Immature natural killer cell (primary cell): ENCODE results near the gene CXCR4. TPM values are rescaled to one million over a fixed set of nuclear protein-coding genes. Genes with fewer than 3 reads are reported as not detected.
A peak's percentile ranks its signal among the peaks of the same experiment; 100 is the strongest.

Experiments
- DNase-seq, 3 donors: peaks; one replicate each; pipeline ENCODE4 v3.0.0; 2022; ENCODE audit warnings: mixed read lengths in 1 of 3
- H3K27ac Mint-ChIP-seq, 6 donors: one replicate each; pipeline ENCODE4 v1.8.0; 2020; ENCODE audit warnings: mixed read lengths in 6 of 6, mild to moderate bottlenecking in 5 of 6, inconsistent platforms in 4 of 6, moderate library complexity in 3 of 6
- H3K27me3 Mint-ChIP-seq, 3 donors: one replicate each; pipeline ENCODE4 v1.8.0; 2020 to 2021; ENCODE audit warnings: low read depth in 3 of 3, mild to moderate bottlenecking in 3 of 3, mixed read lengths in 3 of 3, moderate library complexity in 3 of 3, inconsistent platforms in 1 of 3
- H3K36me3 Mint-ChIP-seq, 3 donors: one replicate each; pipeline ENCODE4 v1.8.0; 2020; ENCODE audit warnings: mixed read lengths in 3 of 3, inconsistent platforms in 2 of 3, mild to moderate bottlenecking in 2 of 3
- H3K4me1 Mint-ChIP-seq, 2 donors: one replicate each; pipeline ENCODE4 v1.8.0; 2020; ENCODE audit warnings: inconsistent platforms in 2 of 2, mild to moderate bottlenecking in 2 of 2, mixed read lengths in 2 of 2, moderate library complexity in 1 of 2
- H3K4me3 Mint-ChIP-seq, 5 donors: one replicate each; pipeline ENCODE4 v1.8.0; 2020; ENCODE audit warnings: mild to moderate bottlenecking in 5 of 5, mixed read lengths in 5 of 5, inconsistent platforms in 3 of 5, moderate library complexity in 3 of 5
- H3K9me3 Mint-ChIP-seq, 6 donors: one replicate each; pipeline ENCODE4 v1.8.0; 2020; ENCODE audit warnings: mild to moderate bottlenecking in 6 of 6, mixed read lengths in 6 of 6, inconsistent platforms in 4 of 6, moderate library complexity in 3 of 6
- polyA plus RNA-seq, 3 donors: library from polyadenylated mRNA; unstranded; fragments of 300-500 nt; fragmentation: Illumina TruSeq; gene quantifications; one replicate each; pipeline ENCODE4 v1.2.3, GENCODE V29; 2021

The CXCR4 gene
- polyA plus RNA-seq, 3 donors from 2014 or later: 147 to 758 (median 582) TPM

DNA sequence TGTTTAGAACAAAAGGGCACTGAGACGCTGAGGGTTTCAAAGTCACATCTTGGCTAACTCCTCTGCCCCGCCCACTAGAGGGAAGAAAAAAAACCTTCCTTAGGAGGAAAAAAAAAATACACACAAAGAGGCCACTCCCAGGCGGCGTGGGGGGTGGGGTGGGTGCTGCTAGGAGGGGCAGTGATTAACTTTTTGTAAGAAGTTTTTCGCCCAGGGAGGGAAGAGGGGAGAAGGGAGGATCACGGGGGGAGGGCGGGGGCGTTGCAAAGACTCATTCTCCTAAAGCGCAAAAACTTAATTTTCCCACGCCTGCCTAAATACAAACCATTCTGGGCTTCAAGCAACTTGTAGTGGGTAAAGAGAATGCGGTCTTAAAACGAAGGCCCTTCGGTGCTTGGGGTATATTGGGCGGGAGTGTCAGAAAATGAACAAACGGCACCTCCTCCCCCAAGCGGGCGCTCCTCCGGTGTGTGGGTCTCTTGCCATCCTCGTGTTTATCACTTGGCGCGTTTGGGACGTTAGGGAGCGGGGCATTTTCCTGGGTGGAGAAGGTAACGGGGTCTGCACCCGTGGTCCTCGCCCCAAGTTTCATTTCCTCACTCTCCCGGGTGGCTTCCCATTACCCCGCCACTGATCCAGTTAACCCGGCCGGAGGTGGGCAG is 1.7 kb downstream of the CXCR4 start:
- H3K4me3 Mint-ChIP-seq: peak overlapping the region; percentile 82 to 99 (median 97)
- peaks cover 51 to 60% of the 10 kb centered on the region in 2 donors for H3K4me1 Mint-ChIP-seq
- peaks cover 20 to 34% (median 24%) of the 10 kb centered on the region in 3 donors for H3K36me3 Mint-ChIP-seq
- peak; percentile 76 to 89 (median 81) for DNase-seq
- H3K27me3 Mint-ChIP-seq: peaks cover 44 to 77% (median 48%) of the 10 kb centered on the region in 3 donors
- H3K27ac Mint-ChIP-seq: peak overlapping the region; percentile 80 to 98 (median 92)
- no peaks in the 10 kb centered on the region for H3K9me3 Mint-ChIP-seq

DNA sequence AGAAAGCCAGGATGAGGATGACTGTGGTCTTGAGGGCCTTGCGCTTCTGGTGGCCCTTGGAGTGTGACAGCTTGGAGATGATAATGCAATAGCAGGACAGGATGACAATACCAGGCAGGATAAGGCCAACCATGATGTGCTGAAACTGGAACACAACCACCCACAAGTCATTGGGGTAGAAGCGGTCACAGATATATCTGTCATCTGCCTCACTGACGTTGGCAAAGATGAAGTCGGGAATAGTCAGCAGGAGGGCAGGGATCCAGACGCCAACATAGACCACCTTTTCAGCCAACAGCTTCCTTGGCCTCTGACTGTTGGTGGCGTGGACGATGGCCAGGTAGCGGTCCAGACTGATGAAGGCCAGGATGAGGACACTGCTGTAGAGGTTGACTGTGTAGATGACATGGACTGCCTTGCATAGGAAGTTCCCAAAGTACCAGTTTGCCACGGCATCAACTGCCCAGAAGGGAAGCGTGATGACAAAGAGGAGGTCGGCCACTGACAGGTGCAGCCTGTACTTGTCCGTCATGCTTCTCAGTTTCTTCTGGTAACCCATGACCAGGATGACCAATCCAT is 2.7 kb downstream of the CXCR4 start:
- H3K4me3 Mint-ChIP-seq: peak overlapping the region; percentile 82 to 99 (median 97)
- peaks cover 20 to 34% (median 24%) of the 10 kb centered on the region in 3 donors for H3K36me3 Mint-ChIP-seq
- peaks cover 51 to 59% of the 10 kb centered on the region in 2 donors for H3K4me1 Mint-ChIP-seq
- H3K27ac Mint-ChIP-seq: peak overlapping the region; percentile 52 to 98 (median 89)
- no peaks in the 10 kb centered on the region for H3K9me3 Mint-ChIP-seq
- H3K27me3 Mint-ChIP-seq: peaks cover 42 to 76% (median 48%) of the 10 kb centered on the region in 3 donors
- DNase-seq: peak in 1 of 3 donors; percentile 49

DNA sequence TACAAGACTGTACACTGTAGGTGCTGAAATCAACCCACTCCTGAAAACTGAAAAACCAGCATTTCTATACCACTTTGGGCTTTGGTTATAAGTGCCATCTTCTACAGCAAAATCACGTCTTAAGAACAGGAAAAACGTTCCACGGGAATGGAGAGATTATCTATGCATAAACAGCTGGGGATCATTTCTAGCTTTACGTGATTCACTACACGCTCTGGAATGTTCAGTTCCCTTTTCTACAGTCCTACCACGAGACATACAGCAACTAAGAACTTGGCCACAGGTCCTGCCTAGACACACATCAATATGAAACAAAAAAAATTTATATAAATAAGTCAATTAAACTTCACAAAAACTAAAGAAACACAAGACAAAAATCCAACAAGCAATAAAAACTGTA is 3.6 kb downstream of the CXCR4 start:
- Mint-ChIP-seq H3K27ac (peak overlapping the region in 5 of 6 donors; percentile 40 to 98 (median 41)), H3K4me1 (peaks cover 48 to 51% of the 10 kb centered on the region in 2 donors), H3K9me3 (no peaks in the 10 kb centered on the region), H3K36me3 (peaks cover 20 to 34% (median 24%) of the 10 kb centered on the region in 3 donors), H3K27me3 (peaks cover 42 to 73% (median 48%) of the 10 kb centered on the region in 3 donors), H3K4me3 (peak overlapping the region in 3 of 5 donors; percentile 6 to 62 (median 49))
- DNase-seq: peak in 1 of 3 donors; percentile 37

DNA sequence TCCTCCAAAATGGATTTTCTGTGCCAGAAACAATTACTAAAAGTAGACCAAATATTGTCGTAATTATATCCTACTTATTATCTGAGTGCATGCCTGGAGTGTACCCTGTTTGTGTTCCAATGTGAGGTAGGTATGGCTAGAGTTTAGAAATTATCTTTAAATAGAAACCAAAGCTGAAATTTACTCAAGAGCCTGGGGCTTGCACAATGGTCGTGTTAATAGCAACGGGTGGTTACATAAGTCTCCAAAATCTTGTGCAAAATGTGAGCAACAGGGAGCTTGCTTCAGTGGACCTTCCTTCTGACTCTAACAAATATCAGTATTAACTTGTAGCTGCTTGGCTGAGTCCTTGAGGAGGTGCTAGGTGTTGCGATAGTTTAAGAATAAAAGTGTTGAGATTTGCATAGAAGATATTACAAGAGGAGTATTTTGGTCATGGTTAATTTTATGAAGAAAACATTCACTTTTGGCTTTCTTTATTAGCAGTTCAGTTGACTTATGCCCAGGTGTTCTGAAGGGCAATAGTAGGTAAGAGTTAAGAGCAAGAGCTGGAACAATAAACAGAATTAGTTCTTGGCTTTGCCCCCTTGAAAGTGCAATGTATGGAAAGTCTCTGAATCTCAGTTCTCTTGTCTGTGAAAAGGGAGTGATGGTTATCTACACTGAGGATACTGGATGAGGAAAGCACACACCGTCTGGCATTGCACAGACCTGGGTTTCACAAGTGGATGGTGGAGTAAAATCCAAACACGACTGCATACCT is 4.6 kb downstream of the CXCR4 start:
- H3K9me3 Mint-ChIP-seq: no peaks in the 10 kb centered on the region
- peak overlapping the region in 1 of 5 donors; percentile 22 for H3K4me3 Mint-ChIP-seq
- DNase-seq: peak in 1 of 3 donors; percentile 48
- peaks cover 20 to 34% (median 24%) of the 10 kb centered on the region in 3 donors for H3K36me3 Mint-ChIP-seq
- H3K27ac Mint-ChIP-seq: peak overlapping the region in 5 of 6 donors; percentile 25 to 98 (median 46)
- peaks cover 34 to 63% (median 41%) of the 10 kb centered on the region in 3 donors for H3K27me3 Mint-ChIP-seq
- peaks cover 40 to 41% of the 10 kb centered on the region in 2 donors for H3K4me1 Mint-ChIP-seq

DNA sequence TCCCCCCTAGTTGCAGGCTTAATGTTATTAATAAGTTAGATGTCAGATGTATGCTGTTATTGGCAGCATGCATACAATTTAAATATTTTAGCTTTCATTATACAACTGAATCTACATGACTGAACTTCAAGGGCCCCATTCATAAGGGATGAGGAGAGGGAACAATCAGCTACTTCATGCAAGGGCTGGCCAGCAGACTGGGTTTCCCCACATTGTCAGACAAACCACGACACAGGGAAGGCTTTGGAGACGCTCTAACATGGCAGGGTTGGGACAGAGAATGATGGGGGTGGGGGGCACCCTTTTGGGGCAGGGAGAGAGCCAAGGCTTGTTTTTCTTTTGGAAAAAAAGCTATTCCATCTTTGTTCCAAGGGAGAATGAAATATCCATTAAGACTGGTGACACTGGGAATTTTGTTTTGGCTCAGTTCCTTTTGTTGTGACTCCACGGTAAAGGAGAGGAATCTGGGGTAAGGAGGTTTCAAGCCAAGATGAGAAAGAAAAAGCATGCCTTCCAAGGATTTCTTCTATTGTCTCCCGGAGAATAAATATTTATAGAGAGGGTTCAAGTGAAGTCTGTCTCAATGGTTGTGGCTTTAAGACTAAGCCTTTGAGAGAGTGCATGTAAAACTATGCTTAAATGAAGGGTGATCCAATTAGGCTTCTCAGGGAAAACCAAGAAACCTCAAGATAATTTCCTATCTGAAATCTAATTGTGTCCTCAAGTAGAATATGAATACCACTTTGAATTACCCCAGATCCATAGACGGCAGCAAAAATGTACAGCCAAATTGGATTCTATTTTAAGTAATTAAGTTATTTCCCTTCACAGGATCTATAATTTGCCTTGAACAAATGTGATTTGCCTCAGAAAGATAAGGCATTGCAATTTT is 5.4 kb downstream of the CXCR4 start:
- peaks cover 20 to 30% (median 24%) of the 10 kb centered on the region in 3 donors for H3K36me3 Mint-ChIP-seq
- no peak for DNase-seq
- peaks cover 35% of the 10 kb centered on the region in 2 donors for H3K4me1 Mint-ChIP-seq
- H3K27me3 Mint-ChIP-seq: peaks cover 25 to 55% (median 35%) of the 10 kb centered on the region in 3 donors
- no peaks in the 10 kb centered on the region for H3K9me3 Mint-ChIP-seq
- H3K27ac Mint-ChIP-seq: peak overlapping the region in 2 of 6 donors; percentile 13 to 90
- H3K4me3 Mint-ChIP-seq: peak overlapping the region in 1 of 5 donors; percentile 13

DNA sequence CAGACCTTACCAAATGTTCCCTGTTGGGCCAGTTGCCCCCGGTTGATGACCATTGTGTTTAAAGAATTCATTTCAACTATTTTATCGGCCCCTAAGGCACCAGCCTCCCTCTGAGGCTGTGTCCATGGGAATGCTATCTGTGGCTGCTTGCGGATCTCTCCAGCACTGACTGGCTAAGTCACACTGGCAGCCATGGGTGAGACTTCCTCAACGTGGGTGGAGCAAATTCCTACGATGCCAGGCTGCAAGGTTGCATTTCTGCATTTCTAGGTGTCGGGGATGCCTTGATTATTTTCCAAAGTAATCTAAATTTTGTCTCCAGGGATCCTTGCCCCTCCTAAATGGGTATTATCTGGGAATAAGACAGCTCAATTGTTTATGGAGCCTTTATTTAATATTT is 6.2 kb downstream of the CXCR4 start:
- no peak overlapping the region for H3K4me3 Mint-ChIP-seq
- no peaks in the 10 kb centered on the region for H3K9me3 Mint-ChIP-seq
- H3K27me3 Mint-ChIP-seq: peaks cover 17 to 48% (median 27%) of the 10 kb centered on the region in 3 donors
- no peak overlapping the region for H3K27ac Mint-ChIP-seq
- peaks cover 29 to 30% of the 10 kb centered on the region in 2 donors for H3K4me1 Mint-ChIP-seq
- no peak for DNase-seq
- peaks cover 20 to 30% (median 24%) of the 10 kb centered on the region in 3 donors for H3K36me3 Mint-ChIP-seq

DNA sequence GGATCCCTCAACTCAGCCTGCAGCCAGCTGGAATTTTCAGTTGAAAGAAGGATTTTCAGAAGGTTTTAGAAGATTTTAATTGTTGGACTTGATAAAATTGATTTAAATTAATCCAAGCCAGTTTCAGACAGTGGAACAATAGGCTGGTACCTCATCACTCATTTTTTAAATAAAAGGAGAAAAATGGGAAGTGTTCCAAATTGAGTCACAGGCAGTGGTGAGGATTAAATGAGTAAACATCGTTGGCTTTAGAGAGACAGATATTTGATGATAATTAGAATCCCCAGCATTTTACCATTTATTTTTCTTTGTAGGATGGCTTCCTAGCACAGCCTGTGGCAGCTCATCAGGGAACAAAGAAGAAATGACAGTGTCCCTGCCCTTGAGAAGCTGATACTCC is 7.4 kb downstream of the CXCR4 start:
- no peak for DNase-seq
- peaks cover 20 to 30% (median 23%) of the 10 kb centered on the region in 3 donors for H3K36me3 Mint-ChIP-seq
- H3K27ac Mint-ChIP-seq: peak overlapping the region in 1 of 6 donors; percentile 0
- peaks cover 9 to 36% (median 17%) of the 10 kb centered on the region in 3 donors for H3K27me3 Mint-ChIP-seq
- H3K9me3 Mint-ChIP-seq: no peaks in the 10 kb centered on the region
- H3K4me3 Mint-ChIP-seq: no peak overlapping the region
- peaks cover 19 to 20% of the 10 kb centered on the region in 2 donors for H3K4me1 Mint-ChIP-seq

DNA sequence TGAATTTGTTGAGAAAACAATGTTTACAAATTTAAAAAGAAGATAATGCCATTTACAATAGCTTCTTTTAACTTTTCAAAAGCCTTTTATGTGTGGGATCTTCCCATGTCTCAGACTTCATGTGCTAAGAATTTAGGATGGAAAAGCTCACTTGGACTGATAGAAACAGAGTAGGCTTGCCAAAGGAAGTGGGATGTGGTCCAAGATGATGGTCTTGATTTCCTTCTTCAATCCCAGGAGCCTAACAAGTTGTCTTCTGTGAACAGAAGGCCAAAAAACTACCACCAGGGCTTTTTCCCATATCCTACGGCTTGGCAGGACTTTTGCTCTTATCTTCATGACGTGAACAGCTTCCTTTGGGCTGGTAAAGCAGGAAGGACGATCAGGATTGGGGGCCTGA is 9.5 kb downstream of the CXCR4 start:
- no peak overlapping the region for H3K4me3 Mint-ChIP-seq
- H3K36me3 Mint-ChIP-seq: peaks cover 3 to 10% (median 5%) of the 10 kb centered on the region in 3 donors
- DNase-seq: no peak
- peaks cover 3 to 17% (median 7%) of the 10 kb centered on the region in 3 donors for H3K27me3 Mint-ChIP-seq
- no peak overlapping the region for H3K27ac Mint-ChIP-seq
- no peaks in the 10 kb centered on the region for H3K9me3 Mint-ChIP-seq
- peaks cover 0 to 3% of the 10 kb centered on the region in 2 donors for H3K4me1 Mint-ChIP-seq

DNA sequence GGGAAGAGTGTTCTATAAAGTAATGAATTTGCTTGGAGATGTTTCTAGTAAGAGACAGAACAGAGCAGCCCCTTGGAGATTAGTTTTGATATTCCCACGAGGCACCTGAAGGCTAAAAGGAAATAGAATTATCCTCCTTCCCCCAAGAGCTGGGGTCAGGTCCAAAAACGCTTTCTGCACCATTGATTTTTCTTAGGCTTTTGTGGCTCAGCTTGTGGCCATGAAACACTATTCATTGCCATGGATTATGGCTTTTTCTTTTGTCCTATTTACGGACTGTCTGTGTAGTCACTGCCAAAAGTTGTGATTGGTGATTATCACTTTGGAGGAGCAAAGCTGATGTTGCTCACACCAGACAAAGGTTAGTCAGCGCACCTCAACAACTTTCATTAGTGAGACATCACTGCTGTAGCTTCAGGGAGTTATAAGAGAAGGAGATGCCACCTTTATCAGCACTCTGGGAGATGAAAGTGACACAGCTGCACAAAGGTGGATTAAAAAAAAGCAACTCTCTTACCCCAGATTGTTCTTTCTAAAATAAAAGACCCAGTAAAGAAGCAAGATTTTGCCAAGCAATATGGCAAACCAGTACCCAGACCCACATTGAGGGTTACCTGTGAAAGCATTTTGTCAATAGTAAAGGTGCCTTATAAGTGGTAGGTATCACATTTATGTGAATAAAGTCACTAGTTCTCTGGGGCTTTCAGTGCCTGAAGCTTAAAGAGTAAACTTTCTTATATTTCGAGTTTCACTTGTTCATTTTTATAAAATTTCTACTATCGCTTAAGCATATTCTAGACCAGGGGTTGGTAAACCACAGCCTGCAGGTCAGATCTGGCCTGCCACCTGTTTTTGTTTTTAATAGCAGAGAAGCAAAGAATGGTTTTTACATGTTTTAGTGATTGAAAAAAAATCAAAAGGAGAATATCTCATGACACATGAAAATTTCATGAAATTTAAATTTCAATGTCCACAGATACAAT is 10.6 kb downstream of the CXCR4 start:
- Mint-ChIP-seq H3K9me3 (no peaks in the 10 kb centered on the region), H3K27me3 (peaks cover 0 to 6% (median 3%) of the 10 kb centered on the region in 3 donors), H3K36me3 (no peaks in the 10 kb centered on the region), H3K27ac (no peak overlapping the region), H3K4me3 (no peak overlapping the region), H3K4me1 (peaks cover 0 to 1% of the 10 kb centered on the region in 2 donors)
- no peak for DNase-seq

DNA sequence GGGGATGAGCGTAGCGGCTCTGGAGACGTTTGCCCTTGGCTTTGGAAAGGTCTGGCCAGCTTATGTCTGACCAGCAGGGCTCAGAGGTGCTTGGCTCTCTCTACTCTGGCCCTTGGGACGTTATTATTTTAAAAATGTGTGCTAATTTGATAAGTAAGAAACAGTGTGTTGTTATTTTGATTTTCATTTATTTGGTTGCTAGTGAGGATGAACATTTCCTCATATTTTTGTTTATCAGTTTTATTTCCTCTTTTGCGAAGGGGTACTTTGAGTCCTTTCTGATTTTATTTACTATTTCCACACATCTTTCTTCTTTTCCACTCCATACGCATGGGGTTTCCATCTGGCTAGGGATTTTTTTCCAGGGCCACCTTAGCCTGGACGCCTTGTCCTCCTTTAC is 11.4 kb downstream of the CXCR4 start:
- Mint-ChIP-seq H3K4me3 (no peak overlapping the region), H3K27ac (peak overlapping the region in 1 of 6 donors; percentile 70), H3K4me1 (no peaks in the 10 kb centered on the region), H3K9me3 (no peaks in the 10 kb centered on the region), H3K36me3 (no peaks in the 10 kb centered on the region), H3K27me3 (peaks cover 0 to 3% (median 2%) of the 10 kb centered on the region in 3 donors)
- no peak for DNase-seq

DNA sequence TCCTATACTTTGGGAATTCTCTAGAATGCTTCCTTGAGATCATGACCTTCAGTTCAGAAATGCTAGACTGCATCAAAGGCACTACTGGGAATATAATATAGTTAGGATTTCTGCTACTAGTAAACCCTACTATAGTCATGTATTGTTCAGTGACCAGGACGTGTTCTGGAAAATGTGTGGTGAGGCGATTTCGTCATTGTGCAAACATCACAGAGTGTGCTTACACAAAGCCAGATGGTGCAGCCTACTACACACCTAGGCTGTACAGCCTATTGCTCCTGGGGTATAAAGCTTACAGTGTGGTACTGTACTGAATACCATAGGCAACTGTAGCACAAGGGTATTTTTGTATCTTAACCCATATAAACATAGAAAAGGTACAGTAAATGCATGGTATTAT is 13.0 kb downstream of the CXCR4 start:
- H3K9me3 Mint-ChIP-seq: peaks cover 0 to 1% (median 0%) of the 10 kb centered on the region in 6 donors
- no peaks in the 10 kb centered on the region for H3K4me1 Mint-ChIP-seq
- peaks cover 0 to 2% (median 2%) of the 10 kb centered on the region in 3 donors for H3K27me3 Mint-ChIP-seq
- H3K27ac Mint-ChIP-seq: no peak overlapping the region
- no peak overlapping the region for H3K4me3 Mint-ChIP-seq
- DNase-seq: no peak
- H3K36me3 Mint-ChIP-seq: no peaks in the 10 kb centered on the region

DNA sequence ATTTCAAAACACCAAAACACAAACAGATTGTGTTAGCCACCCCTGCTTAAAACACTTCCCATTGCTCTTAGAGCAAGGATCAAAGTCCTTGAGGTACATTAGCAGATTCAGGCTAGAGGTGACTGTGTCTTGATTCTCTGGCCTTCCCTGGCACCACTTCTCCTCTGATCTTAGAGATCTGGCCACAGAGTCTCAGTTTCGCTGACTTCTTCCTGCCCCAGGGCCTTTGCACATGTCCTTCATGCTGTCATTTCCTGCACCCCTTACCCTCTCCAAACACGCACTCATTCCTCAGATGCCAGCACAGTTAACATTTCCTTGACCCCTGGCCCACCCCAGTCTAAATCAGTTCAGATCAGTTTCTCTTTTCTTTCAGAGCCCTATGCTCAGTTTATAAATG is 16.9 kb downstream of the CXCR4 start:
- peak overlapping the region in 1 of 6 donors; percentile 7 for H3K27ac Mint-ChIP-seq
- no peaks in the 10 kb centered on the region for H3K36me3 Mint-ChIP-seq
- H3K4me1 Mint-ChIP-seq: no peaks in the 10 kb centered on the region
- H3K27me3 Mint-ChIP-seq: no peaks in the 10 kb centered on the region
- no peak overlapping the region for H3K4me3 Mint-ChIP-seq
- H3K9me3 Mint-ChIP-seq: peaks cover 0 to 3% (median 0%) of the 10 kb centered on the region in 6 donors
- DNase-seq: no peak
